DOHH2 (cell line): Measurements from ENCODE around the gene BTBD2.
A peak's percentile ranks its signal among the peaks of the same experiment; 100 is the strongest.

ENCODE experiments used
- H3F3A ChIP-seq: fragments of 200-600 bp; sonication (generic), shearing (Covaris generic); 2 replicates; pipeline ENCODE4 v1.6.0; 2016; ENCODE audit warnings: antibody characterized with exemption, mild to moderate bottlenecking; ENCODE audit not compliant: control insufficient read depth, insufficient read depth
- H3K27ac ChIP-seq: fragments of 200-600 bp; sonication (generic); 2 replicates; pipeline ENCODE4 v1.5.1; 2014; ENCODE audit warnings: low read depth, mild to moderate bottlenecking, low read length, moderate library complexity
- H3K27me3 ChIP-seq: fragments of 200-600 bp; sonication (generic); 2 replicates; pipeline ENCODE4 v1.6.1; 2014; ENCODE audit warnings: mild to moderate bottlenecking, low read length, mixed read lengths; ENCODE audit not compliant: control insufficient read depth
- H3K36me3 ChIP-seq: fragments of 200-600 bp; sonication (generic); 2 replicates; pipeline ENCODE4 v1.6.1; 2014; ENCODE audit warnings: mild to moderate bottlenecking, low read length, moderate library complexity, mixed read lengths; ENCODE audit not compliant: control insufficient read depth
- H3K4me1 ChIP-seq: fragments of 200-600 bp; sonication (generic); 2 replicates; pipeline ENCODE4 v1.6.1; 2014; ENCODE audit warnings: mild to moderate bottlenecking, low read length, mixed read lengths; ENCODE audit not compliant: control insufficient read depth
- H3K4me2 ChIP-seq: fragments of 200-600 bp; sonication (generic); 2 replicates; pipeline ENCODE4 v1.6.0; 2014; ENCODE audit warnings: mild to moderate bottlenecking, low read length, moderate library complexity
- H3K4me3 ChIP-seq: fragments of 200-600 bp; sonication (generic); 2 replicates; pipeline ENCODE4 v1.5.1; 2014; ENCODE audit warnings: mild to moderate bottlenecking, low read length, mixed read lengths
- H3K79me2 ChIP-seq: fragments of 200-600 bp; sonication (generic); 2 replicates; pipeline ENCODE4 v1.6.1; 2014; ENCODE audit warnings: mild to moderate bottlenecking, low read length, mixed read lengths; ENCODE audit not compliant: control insufficient read depth
- H3K9me2 ChIP-seq: fragments of 200-600 bp; sonication (generic); replicated peaks from 2 replicates; pipeline ENCODE4 v1.6.1; 2014; ENCODE audit warnings: mild to moderate bottlenecking, low read length, mixed read lengths; ENCODE audit not compliant: control insufficient read depth
- H3K9me3 ChIP-seq: fragments of 200-600 bp; sonication (generic); 2 replicates; pipeline ENCODE4 v1.6.1; 2014; ENCODE audit warnings: antibody characterized with exemption, low read length, mixed read lengths; ENCODE audit not compliant: control insufficient read depth, insufficient read depth
- H4K20me1 ChIP-seq: fragments of 200-600 bp; sonication (generic); 2 replicates; pipeline ENCODE4 v1.6.0; 2014; ENCODE audit warnings: low read depth, mild to moderate bottlenecking, antibody characterized with exemption, low read length, moderate library complexity; ENCODE audit not compliant: control insufficient read depth, insufficient read depth
- EZH2phosphoT487 ChIP-seq: fragments of 200-600 bp; sonication (generic); IDR thresholded peaks from 2 replicates; pipeline ENCODE4 v1.6.1; 2017; ENCODE audit warnings: borderline replicate concordance, mild to moderate bottlenecking, antibody characterized with exemption, low read length, moderate library complexity, mixed read lengths
- TF ChIP-seq, protein P1 (sequence below): fragments of 200-600 bp; sonication (generic); IDR thresholded peaks from one replicate; pipeline ENCODE4 v1.5.1; 2014; ENCODE audit warnings: antibody characterized with exemption, mild to moderate bottlenecking, low read depth, low read length; ENCODE audit not compliant: poor library complexity, severe bottlenecking

The BTBD2 gene

DNA sequence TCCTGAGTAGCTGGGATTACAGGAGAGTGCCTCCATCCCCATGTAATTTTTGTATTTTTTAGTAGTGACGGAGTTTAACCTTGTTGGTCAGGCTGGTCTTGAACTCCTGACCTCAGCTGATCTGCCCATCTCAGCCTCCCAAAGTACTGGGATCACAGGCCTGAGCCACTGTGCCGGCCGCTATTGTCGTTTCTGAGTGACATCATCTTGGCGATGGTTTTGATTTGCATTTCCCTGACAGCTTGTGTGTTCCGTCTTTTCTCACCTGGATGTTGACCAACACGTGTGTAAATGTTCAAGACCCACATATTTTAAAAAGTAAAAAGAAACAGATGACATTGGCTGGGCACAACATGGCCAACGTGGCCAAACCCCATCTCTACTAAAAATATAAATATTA lies 48.3 kb upstream of the BTBD2 start:
- H3F3A ChIP-seq, result peaks cover 52% of the 10 kb centered on the region
- no peaks in the 10 kb centered on the region for H3K9me2 ChIP-seq
- H4K20me1 ChIP-seq, result no peaks in the 10 kb centered on the region
- no peaks in the 10 kb centered on the region for H3K27me3 ChIP-seq
- H3K9me3 ChIP-seq, result no peaks in the 10 kb centered on the region
- H3K27ac ChIP-seq, result peak overlapping the region; percentile 97
- peaks cover 86% of the 10 kb centered on the region for H3K4me1 ChIP-seq
- H3K79me2 ChIP-seq, result peaks cover 35% of the 10 kb centered on the region
- no peaks in the 10 kb centered on the region; the same call in 1 of the 2 replicates for H3K36me3 ChIP-seq
- peak overlapping the region; percentile 76 for H3K4me2 ChIP-seq
- TF ChIP-seq, protein P1, sequence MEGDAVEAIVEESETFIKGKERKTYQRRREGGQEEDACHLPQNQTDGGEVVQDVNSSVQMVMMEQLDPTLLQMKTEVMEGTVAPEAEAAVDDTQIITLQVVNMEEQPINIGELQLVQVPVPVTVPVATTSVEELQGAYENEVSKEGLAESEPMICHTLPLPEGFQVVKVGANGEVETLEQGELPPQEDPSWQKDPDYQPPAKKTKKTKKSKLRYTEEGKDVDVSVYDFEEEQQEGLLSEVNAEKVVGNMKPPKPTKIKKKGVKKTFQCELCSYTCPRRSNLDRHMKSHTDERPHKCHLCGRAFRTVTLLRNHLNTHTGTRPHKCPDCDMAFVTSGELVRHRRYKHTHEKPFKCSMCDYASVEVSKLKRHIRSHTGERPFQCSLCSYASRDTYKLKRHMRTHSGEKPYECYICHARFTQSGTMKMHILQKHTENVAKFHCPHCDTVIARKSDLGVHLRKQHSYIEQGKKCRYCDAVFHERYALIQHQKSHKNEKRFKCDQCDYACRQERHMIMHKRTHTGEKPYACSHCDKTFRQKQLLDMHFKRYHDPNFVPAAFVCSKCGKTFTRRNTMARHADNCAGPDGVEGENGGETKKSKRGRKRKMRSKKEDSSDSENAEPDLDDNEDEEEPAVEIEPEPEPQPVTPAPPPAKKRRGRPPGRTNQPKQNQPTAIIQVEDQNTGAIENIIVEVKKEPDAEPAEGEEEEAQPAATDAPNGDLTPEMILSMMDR, result no peak
- TF ChIP-seq EZH2phosphoT487, result no peak
- H3K4me3 ChIP-seq, result peak overlapping the region; percentile 65

- no peaks in the 10 kb centered on the region; the same call in 1 of the 2 replicates for H3K36me3 ChIP-seq
- TF ChIP-seq, protein P1, result no peak
- no peak for TF ChIP-seq EZH2phosphoT487
- H3K79me2 ChIP-seq, result peaks cover 35% of the 10 kb centered on the region
- peaks cover 46% of the 10 kb centered on the region for H3F3A ChIP-seq
- H3K27me3 ChIP-seq, result no peaks in the 10 kb centered on the region
- H3K9me2 ChIP-seq, result no peaks in the 10 kb centered on the region
- H3K4me1 ChIP-seq, result peaks cover 86% of the 10 kb centered on the region
- peak overlapping the region; percentile 82 for H3K4me3 ChIP-seq
- H3K9me3 ChIP-seq, result no peaks in the 10 kb centered on the region
- H4K20me1 ChIP-seq, result no peaks in the 10 kb centered on the region
- peak overlapping the region; percentile 97 for H3K27ac ChIP-seq
- H3K4me2 ChIP-seq, result peak overlapping the region; percentile 76
These were observed 47.3 kb upstream of the BTBD2 start for GRCh38 chr19:2062770-2063169.

- H3K4me3 ChIP-seq, result peak overlapping the region; percentile 82
- no peak for TF ChIP-seq EZH2phosphoT487
- TF ChIP-seq, protein P1, result no peak
- H3K36me3 ChIP-seq, result no peaks in the 10 kb centered on the region; the same call in 1 of the 2 replicates
- H3K9me3 ChIP-seq, result no peaks in the 10 kb centered on the region
- H3F3A ChIP-seq, result peaks cover 50% of the 10 kb centered on the region
- H3K4me1 ChIP-seq, result peaks cover 86% of the 10 kb centered on the region
- no peaks in the 10 kb centered on the region for H3K27me3 ChIP-seq
- H3K27ac ChIP-seq, result peak overlapping the region; percentile 97
- H4K20me1 ChIP-seq, result no peaks in the 10 kb centered on the region
- peak overlapping the region; percentile 76 for H3K4me2 ChIP-seq
- no peaks in the 10 kb centered on the region for H3K9me2 ChIP-seq
- H3K79me2 ChIP-seq, result peaks cover 35% of the 10 kb centered on the region
These were observed 46.8 kb upstream of the BTBD2 start for GRCh38 chr19:2062389-2062729.
